LHCN-M2 (cell line): ENCODE results near the gene RRP12. TPM values are rescaled to one million over a fixed set of nuclear protein-coding genes. Genes with fewer than 3 reads are reported as not detected.
"Not testable (repeated sequence)": the region's sequence is repeated elsewhere in the genome, so short reads cannot be mapped to it uniquely, and the experiment has no call there.

Experiments used
- DNase-seq: peaks from one replicate; pipeline ENCODE4 v3.0.0-alpha.2; 2012; ENCODE audit warnings: low read depth
- total RNA-seq: library from RNA; depleted of rRNA; stranded (reverse); fragments of >200 nt; gene quantifications from 2 replicates; pipeline ENCODE4 v1.2.3, GENCODE V29; 2014

RRP12 gene
- total RNA-seq, 1 experiment from 2014 or later = 24.7 TPM

- no peak for DNase-seq
Observed at GRCh38 chr10:97367126-97367649, 34.0 kb downstream of the RRP12 start.

GRCh38 chr10:97366572-97366971 lies 34.6 kb downstream of the RRP12 start:
- DNase-seq = no peak

GRCh38 chr10:97365761-97366351 lies 35.3 kb downstream of the RRP12 start:
- no peak for DNase-seq

- no peak for DNase-seq
Observed at GRCh38 chr10:97363071-97363470, 38.1 kb downstream of the RRP12 start.

GRCh38 chr10:97362310-97363033 lies 38.7 kb downstream of the RRP12 start:
- DNase-seq = no peak

- no peak for DNase-seq
Observed at GRCh38 chr10:97361537-97361901, 39.6 kb downstream of the RRP12 start.

GRCh38 chr10:97360705-97361536 lies 40.2 kb downstream of the RRP12 start:
- DNase-seq = no peak

- DNase-seq = no peak
Observed at GRCh38 chr10:97358781-97359180, 42.4 kb downstream of the RRP12 start.

- no peak for DNase-seq
Observed at GRCh38 chr10:97358349-97358748, 42.8 kb downstream of the RRP12 start.

GRCh38 chr10:97356918-97357317 lies 44.2 kb downstream of the RRP12 start:
- no peak for DNase-seq

- DNase-seq = peak; percentile 73
Observed at GRCh38 chr10:97356318-97356914, 44.7 kb downstream of the RRP12 start.

GRCh38 chr10:97355571-97355975 lies 45.6 kb downstream of the RRP12 start:
- peak; percentile 10 for DNase-seq

GRCh38 chr10:97353945-97354344 lies 47.2 kb downstream of the RRP12 start:
- DNase-seq = no peak

GRCh38 chr10:97349752-97350513 lies 51.2 kb downstream of the RRP12 start:
- DNase-seq = no peak

GRCh38 chr10:97347317-97347716 lies 53.8 kb downstream of the RRP12 start:
- no peak for DNase-seq

- not testable (repeated sequence) for DNase-seq
Observed at GRCh38 chr10:97343664-97344063, 57.5 kb downstream of the RRP12 start.

GRCh38 chr10:97341416-97341815 lies 59.7 kb downstream of the RRP12 start:
- no peak for DNase-seq

- no peak for DNase-seq
Observed at GRCh38 chr10:97338041-97338440, 63.1 kb downstream of the RRP12 start.

- no peak for DNase-seq
Observed at GRCh38 chr10:97336942-97337831, 64.0 kb downstream of the RRP12 start.

GRCh38 chr10:97336446-97336845 lies 64.7 kb downstream of the RRP12 start:
- DNase-seq = no peak
